H9 (cell line): Measurements from ENCODE around the gene DIP2A. TPM values are rescaled to one million over a fixed set of nuclear protein-coding genes. Genes with fewer than 3 reads are reported as not detected.
A peak's percentile ranks its signal among the peaks of the same experiment; 100 is the strongest.

Experiments used
- DNase-seq: peaks from one replicate; pipeline ENCODE4 v3.0.0-alpha.2; 2017
- H2AFZ ChIP-seq: one replicate; pipeline ENCODE4 v1.6.1; 2013; ENCODE audit warnings: mild to moderate bottlenecking, low read length, control low read depth, moderate library complexity
- H2AK5ac ChIP-seq: 2 replicates; pipeline ENCODE4 v1.6.1; 2013; ENCODE audit warnings: low read length, control low read depth, mixed read lengths; ENCODE audit not compliant: insufficient read length
- H2BK120ac ChIP-seq: one replicate; pipeline ENCODE4 v1.6.1; 2013; ENCODE audit warnings: low read depth, mild to moderate bottlenecking, low read length, control low read depth, inconsistent platforms; ENCODE audit not compliant: poor library complexity, severe bottlenecking
- H2BK12ac ChIP-seq: 2 replicates; pipeline ENCODE4 v1.6.1; 2013; ENCODE audit warnings: low read length, control low read depth, mixed read lengths, low read depth; ENCODE audit not compliant: insufficient read length
- H2BK15ac ChIP-seq: 2 replicates; pipeline ENCODE4 v1.6.1; 2013; ENCODE audit warnings: low read depth, low read length, control low read depth
- H2BK20ac ChIP-seq: one replicate; pipeline ENCODE4 v1.6.1; 2013; ENCODE audit warnings: low read depth, mild to moderate bottlenecking, low read length, control low read depth, inconsistent platforms; ENCODE audit not compliant: poor library complexity, severe bottlenecking
- H2BK5ac ChIP-seq: 2 replicates; pipeline ENCODE4 v1.6.1; 2013; ENCODE audit warnings: low read length, control low read depth, mixed read lengths; ENCODE audit not compliant: insufficient read length
- H3K14ac ChIP-seq: 2 replicates; pipeline ENCODE4 v1.6.1; 2013; ENCODE audit warnings: low read length, control low read depth; ENCODE audit not compliant: insufficient read depth
- H3K18ac ChIP-seq: 2 replicates; pipeline ENCODE4 v1.6.1; 2013; ENCODE audit warnings: low read depth, mild to moderate bottlenecking, mixed read lengths, low read length, control low read depth; ENCODE audit not compliant: insufficient read length
- H3K23ac ChIP-seq: 2 replicates; pipeline ENCODE4 v1.6.1; 2013; ENCODE audit warnings: low read length, control low read depth, mixed read lengths, low read depth; ENCODE audit not compliant: insufficient read length
- H3K23me2 ChIP-seq: 2 replicates; pipeline ENCODE4 v1.6.1; 2013; ENCODE audit warnings: low read depth, mild to moderate bottlenecking, mixed read lengths, low read length, control low read depth; ENCODE audit not compliant: insufficient read length, poor library complexity, severe bottlenecking
- H3K27ac ChIP-seq: 2 replicates; pipeline ENCODE4 v1.5.1; 2013; ENCODE audit warnings: low read length, control low read depth, mixed read lengths, low read depth; ENCODE audit not compliant: insufficient read length
- H3K27me3 ChIP-seq: 2 replicates; pipeline ENCODE4 v1.6.1; 2013; ENCODE audit warnings: low read length, control low read depth, inconsistent platforms; ENCODE audit not compliant: insufficient read depth
- H3K4ac ChIP-seq: 2 replicates; pipeline ENCODE4 v1.6.1; 2013; ENCODE audit warnings: low read depth, mild to moderate bottlenecking, control low read depth, inconsistent platforms, low read length, moderate library complexity
- H3K4me1 ChIP-seq: 2 replicates; pipeline ENCODE4 v1.6.1; 2013; ENCODE audit warnings: low read length, control low read depth, inconsistent platforms; ENCODE audit not compliant: insufficient read depth
- H3K4me2 ChIP-seq: 2 replicates; pipeline ENCODE4 v1.6.1; 2013; ENCODE audit warnings: low read length, control low read depth, mixed read lengths; ENCODE audit not compliant: insufficient read length, insufficient read depth
- H3K56ac ChIP-seq: 2 replicates; pipeline ENCODE4 v1.6.1; 2013; ENCODE audit warnings: low read depth, mild to moderate bottlenecking, mixed read lengths, low read length, control low read depth; ENCODE audit not compliant: insufficient read length
- H3K79me1 ChIP-seq: 2 replicates; pipeline ENCODE4 v1.6.1; 2013; ENCODE audit warnings: low read depth, mild to moderate bottlenecking, moderate library complexity, low read length, control low read depth, inconsistent platforms; ENCODE audit not compliant: insufficient read depth, poor library complexity, severe bottlenecking
- H3K79me2 ChIP-seq: 2 replicates; pipeline ENCODE4 v1.6.1; 2013; ENCODE audit warnings: low read length, control low read depth, inconsistent platforms; ENCODE audit not compliant: insufficient read depth
- H3K9ac ChIP-seq: 2 replicates; pipeline ENCODE4 v1.6.1; 2013; ENCODE audit warnings: low read length, control low read depth, mixed read lengths; ENCODE audit not compliant: insufficient read length; ENCODE audit errors: extremely low read depth
- H3K9me3 ChIP-seq: one replicate; pipeline ENCODE4 v1.6.1; 2013; ENCODE audit warnings: low read depth, low read length, inconsistent platforms; ENCODE audit not compliant: control insufficient read depth
- H3T11ph ChIP-seq: one replicate; pipeline ENCODE4 v1.6.1; 2013; ENCODE audit warnings: mild to moderate bottlenecking, low read length, control low read depth, inconsistent platforms
- H4K20me1 ChIP-seq: one replicate; pipeline ENCODE4 v1.6.1; 2013; ENCODE audit not compliant: control insufficient read depth, insufficient read length, insufficient read depth
- H4K5ac ChIP-seq: 2 replicates; pipeline ENCODE4 v1.6.1; 2013; ENCODE audit warnings: low read depth, mild to moderate bottlenecking, mixed read lengths, low read length, control low read depth; ENCODE audit not compliant: insufficient read length
- H4K8ac ChIP-seq: replicated peaks from 2 replicates; pipeline ENCODE4 v1.6.1; 2013; ENCODE audit warnings: low read length, control low read depth, mixed read lengths, low read depth; ENCODE audit not compliant: insufficient read length
- H4K91ac ChIP-seq: 2 replicates; pipeline ENCODE4 v1.6.1; 2013; ENCODE audit warnings: low read depth, mild to moderate bottlenecking, moderate library complexity, mixed read lengths, low read length, control low read depth; ENCODE audit not compliant: insufficient read length
- H3K27ac Mint-ChIP-seq, 3 experiments: 2 replicates in 2 of 3; 3 replicates in 1 of 3; pipeline ENCODE4 v1.8.0; 2020 to 2021; ENCODE audit warnings: mixed read lengths in 3 of 3, mild to moderate bottlenecking in 1 of 3, moderate library complexity in 1 of 3
- H3K27me3 Mint-ChIP-seq: 2 replicates; pipeline ENCODE4 v1.8.0; 2021; ENCODE audit warnings: low read depth, mild to moderate bottlenecking, moderate library complexity, mixed read lengths
- H3K36me3 Mint-ChIP-seq, 3 experiments: 2 replicates in 2 of 3; 3 replicates in 1 of 3; pipeline ENCODE4 v1.8.0; 2020 to 2021; ENCODE audit warnings: low read depth in 3 of 3, mixed read lengths in 3 of 3; ENCODE audit not compliant: insufficient read depth in 1 of 3
- H3K4me1 Mint-ChIP-seq, 2 experiments: 2 replicates each; pipeline ENCODE4 v1.8.0; 2020; ENCODE audit warnings: mixed read lengths in 2 of 2
- H3K4me3 Mint-ChIP-seq, 2 experiments: 2 replicates in 1 of 2; 3 replicates in 1 of 2; pipeline ENCODE4 v1.8.0; 2020 to 2021; ENCODE audit warnings: mild to moderate bottlenecking in 2 of 2, mixed read lengths in 2 of 2, moderate library complexity in 1 of 2
- H3K9me3 Mint-ChIP-seq, 2 experiments: 2 replicates in 1 of 2; 3 replicates in 1 of 2; pipeline ENCODE4 v1.8.0; 2020; ENCODE audit warnings: mild to moderate bottlenecking in 2 of 2, mixed read lengths in 2 of 2, moderate library complexity in 1 of 2
- WGBS: extraction: QIAGEN DNeasy Blood & Tissue Kit; methylation state at CpG from one replicate; pipeline ENCODE4 v1.1.7; 2013; ENCODE audit warnings: missing lambda C conversion rate, low lambda C conversion rate, mixed read lengths; ENCODE audit not compliant: insufficient read length; ENCODE audit errors: extremely low coverage; 5-methylcytosine and 5-hydroxymethylcytosine counted together
- total RNA-seq: library from RNA; stranded (reverse); gene quantifications from 2 replicates; pipeline ENCODE4 v1.2.1, GENCODE V29; 2021
- TF ChIP-seq, protein P1 (sequence below): fragments of 200-600 bp; sonication (generic); conservative IDR thresholded peaks from 3 replicates; pipeline ENCODE4 v1.8.0; 2021; ENCODE audit warnings: antibody characterized with exemption, mild to moderate bottlenecking

Gene DIP2A
- total RNA-seq, 1 experiment from 2014 or later = 25.2 TPM

DNA sequence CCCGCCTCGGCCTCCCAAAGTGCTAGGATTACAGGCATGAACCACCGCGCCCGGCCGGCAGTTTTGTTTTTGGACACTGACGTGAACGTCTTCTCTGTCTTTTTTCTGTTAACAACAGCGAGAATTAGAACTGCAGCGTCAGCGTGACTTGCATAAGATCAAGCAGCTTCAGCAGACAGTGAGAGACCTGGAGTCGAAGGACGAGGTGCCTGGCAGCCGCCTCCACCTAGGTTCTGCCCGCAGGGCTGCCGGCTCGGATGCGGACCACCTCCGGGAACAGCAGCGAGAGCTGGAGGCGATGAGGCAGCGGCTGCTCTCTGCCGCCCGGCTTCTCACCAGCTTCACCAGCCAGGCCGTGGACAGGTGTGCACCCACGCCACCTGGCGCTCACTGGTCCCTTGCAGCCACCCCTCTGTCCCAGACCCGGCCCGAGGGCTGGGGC is 22.9 kb upstream of the DIP2A start:
- Histone ChIP-seq H3K79me2 (no peaks in the 10 kb centered on the region), H3K18ac (no peak overlapping the region), H3K9me3 (no peaks in the 10 kb centered on the region), H3K14ac (no peak overlapping the region), H2BK5ac (no peak overlapping the region), H4K91ac (no peak overlapping the region), H4K5ac (no peak overlapping the region), H2BK15ac (no peak overlapping the region), H3K27me3 (no peaks in the 10 kb centered on the region), H3T11ph (no peak overlapping the region), H3K27ac (no peak overlapping the region), H4K8ac (no peak overlapping the region), H2AK5ac (no peak overlapping the region), H3K56ac (no peak overlapping the region), H3K23ac (no peak overlapping the region), H2BK12ac (no peak overlapping the region), H4K20me1 (no peaks in the 10 kb centered on the region), H2BK120ac (no peak overlapping the region), H3K23me2 (no peaks in the 10 kb centered on the region), H2BK20ac (no peak overlapping the region), H3K4me1 (no peaks in the 10 kb centered on the region), H3K9ac (no peak overlapping the region), H3K79me1 (no peaks in the 10 kb centered on the region), H3K4me2 (no peak overlapping the region), H2AFZ (no peak overlapping the region), H3K4ac (no peak overlapping the region)
- H3K36me3 Mint-ChIP-seq = peaks cover 35 to 80% (median 76%) of the 10 kb centered on the region in 3 experiments; a peak in 6 of 7 replicates
- DNase-seq = peak; percentile 47
- WGBS = no CpG with 5 or more reads among the region's 29 CpGs
- no peak overlapping the region for H3K4me3 Mint-ChIP-seq
- TF ChIP-seq, protein P1, sequence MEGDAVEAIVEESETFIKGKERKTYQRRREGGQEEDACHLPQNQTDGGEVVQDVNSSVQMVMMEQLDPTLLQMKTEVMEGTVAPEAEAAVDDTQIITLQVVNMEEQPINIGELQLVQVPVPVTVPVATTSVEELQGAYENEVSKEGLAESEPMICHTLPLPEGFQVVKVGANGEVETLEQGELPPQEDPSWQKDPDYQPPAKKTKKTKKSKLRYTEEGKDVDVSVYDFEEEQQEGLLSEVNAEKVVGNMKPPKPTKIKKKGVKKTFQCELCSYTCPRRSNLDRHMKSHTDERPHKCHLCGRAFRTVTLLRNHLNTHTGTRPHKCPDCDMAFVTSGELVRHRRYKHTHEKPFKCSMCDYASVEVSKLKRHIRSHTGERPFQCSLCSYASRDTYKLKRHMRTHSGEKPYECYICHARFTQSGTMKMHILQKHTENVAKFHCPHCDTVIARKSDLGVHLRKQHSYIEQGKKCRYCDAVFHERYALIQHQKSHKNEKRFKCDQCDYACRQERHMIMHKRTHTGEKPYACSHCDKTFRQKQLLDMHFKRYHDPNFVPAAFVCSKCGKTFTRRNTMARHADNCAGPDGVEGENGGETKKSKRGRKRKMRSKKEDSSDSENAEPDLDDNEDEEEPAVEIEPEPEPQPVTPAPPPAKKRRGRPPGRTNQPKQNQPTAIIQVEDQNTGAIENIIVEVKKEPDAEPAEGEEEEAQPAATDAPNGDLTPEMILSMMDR = peak; percentile 19; the same call in 2 of the 3 replicates
- H3K9me3 Mint-ChIP-seq = no peaks in the 10 kb centered on the region
- 0 out of 4 replicates have a peak, but pooled peaks cover 0 to 2% of the 10 kb centered on the region in 2 experiments for H3K4me1 Mint-ChIP-seq
- no peaks in the 10 kb centered on the region for H3K27me3 Mint-ChIP-seq
- peak overlapping the region in 1 of 3 experiments; percentile 79; a peak in 1 of 7 replicates for H3K27ac Mint-ChIP-seq
